SK-N-SH treated with all-trans-retinoic acid at 6 μM for 48 hours (cell line): ENCODE measurements around the gene WDFY2.

Experiments used
- ARNTL ChIP-seq: fragments of 450-650 bp; formaldehyde crosslinking; IDR thresholded peaks from 2 replicates; pipeline ENCODE4 v1.5.0; 2020; ENCODE audit warnings: low read depth, mild to moderate bottlenecking, moderate library complexity, borderline replicate concordance
- ZFP30 ChIP-seq: fragments of 450-650 bp; formaldehyde crosslinking; IDR thresholded peaks from 2 replicates; pipeline ENCODE4 v1.5.0; 2022; ENCODE audit warnings: mild to moderate bottlenecking, moderate library complexity
- TF ChIP-seq, protein P1 (sequence below): fragments of 250-450 bp; sonication (Bioruptor Pico); IDR thresholded peaks from 2 replicates; pipeline ENCODE4 v1.8.0; 2021; ENCODE audit warnings: low read depth, mild to moderate bottlenecking, moderate library complexity, borderline replicate concordance

DNA sequence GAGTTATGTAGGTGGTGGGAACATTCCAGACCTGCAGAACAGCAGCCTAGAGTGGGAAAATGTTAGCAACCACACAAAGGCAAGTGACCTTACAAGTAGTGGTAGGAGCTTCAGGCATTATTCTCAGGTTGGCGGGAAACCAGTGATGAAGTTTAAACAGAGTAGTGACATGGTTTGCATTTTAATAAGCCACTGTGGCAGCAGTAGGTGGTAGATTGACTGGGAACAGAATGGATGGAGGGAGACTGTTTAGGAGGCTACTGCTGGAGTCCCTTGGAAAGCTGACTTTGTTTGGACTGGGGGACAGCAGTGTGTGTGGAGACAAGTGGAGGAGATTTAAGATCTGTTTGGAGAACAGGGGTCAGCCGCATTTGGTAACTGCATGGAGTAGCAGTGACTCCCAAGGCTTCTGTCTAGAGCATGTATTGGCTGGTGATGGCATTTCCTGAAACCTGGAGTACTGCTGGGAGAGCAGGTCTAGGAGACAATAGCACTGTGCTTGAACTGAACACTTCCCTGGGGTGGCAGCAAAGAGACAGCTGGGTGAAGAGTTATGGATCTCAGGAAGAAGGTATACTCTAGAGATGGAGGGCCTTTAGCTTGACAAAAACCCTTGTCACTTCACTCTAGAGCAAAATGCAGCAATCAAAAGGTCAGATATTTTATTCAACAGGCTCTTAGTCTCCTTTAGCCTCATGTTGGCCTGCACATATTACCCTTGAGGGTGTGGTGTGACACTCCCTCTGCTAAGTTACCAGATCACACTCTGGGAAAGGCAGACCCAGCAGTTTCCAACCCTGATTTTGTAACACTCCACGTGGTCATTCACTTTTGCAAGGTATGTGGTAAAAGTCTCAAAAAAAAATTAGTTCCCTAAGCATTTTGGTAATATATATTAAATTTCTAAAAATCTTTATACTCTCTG is 149.4 kb downstream of the WDFY2 start:
- TF ChIP-seq ZFP30 (CRISPR knock-in tag) (no peak), ARNTL (no peak)
- TF ChIP-seq, protein P1, sequence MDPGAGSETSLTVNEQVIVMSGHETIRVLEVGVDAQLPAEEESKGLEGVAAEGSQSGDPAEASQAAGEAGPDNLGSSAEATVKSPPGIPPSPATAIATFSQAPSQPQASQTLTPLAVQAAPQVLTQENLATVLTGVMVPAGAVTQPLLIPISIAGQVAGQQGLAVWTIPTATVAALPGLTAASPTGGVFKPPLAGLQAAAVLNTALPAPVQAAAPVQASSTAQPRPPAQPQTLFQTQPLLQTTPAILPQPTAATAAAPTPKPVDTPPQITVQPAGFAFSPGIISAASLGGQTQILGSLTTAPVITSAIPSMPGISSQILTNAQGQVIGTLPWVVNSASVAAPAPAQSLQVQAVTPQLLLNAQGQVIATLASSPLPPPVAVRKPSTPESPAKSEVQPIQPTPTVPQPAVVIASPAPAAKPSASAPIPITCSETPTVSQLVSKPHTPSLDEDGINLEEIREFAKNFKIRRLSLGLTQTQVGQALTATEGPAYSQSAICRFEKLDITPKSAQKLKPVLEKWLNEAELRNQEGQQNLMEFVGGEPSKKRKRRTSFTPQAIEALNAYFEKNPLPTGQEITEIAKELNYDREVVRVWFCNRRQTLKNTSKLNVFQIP (CRISPR knock-in tag): no peak
